Nephron (organoid): ENCODE measurements around the gene UQCR10.

Experiments
- H3K27ac Mint-ChIP-seq, 3 experiments: 2 replicates each; pipeline ENCODE4 v1.8.0; 2020; ENCODE audit warnings: mixed read lengths in 3 of 3, mild to moderate bottlenecking in 2 of 3, moderate library complexity in 1 of 3
- H3K27me3 Mint-ChIP-seq: 2 replicates; pipeline ENCODE4 v1.8.0; 2021; ENCODE audit warnings: low read depth, mild to moderate bottlenecking, moderate library complexity, mixed read lengths
- H3K36me3 Mint-ChIP-seq: 2 replicates; pipeline ENCODE4 v1.8.0; 2020; ENCODE audit warnings: low read depth, mixed read lengths
- H3K4me1 Mint-ChIP-seq: 2 replicates; pipeline ENCODE4 v1.8.0; 2020; ENCODE audit warnings: mixed read lengths
- H3K4me3 Mint-ChIP-seq, 3 experiments: 2 replicates each; pipeline ENCODE4 v1.8.0; 2020; ENCODE audit warnings: mild to moderate bottlenecking in 3 of 3, mixed read lengths in 3 of 3, moderate library complexity in 2 of 3
- H3K9me3 Mint-ChIP-seq: 2 replicates; pipeline ENCODE4 v1.8.0; 2020; ENCODE audit warnings: mixed read lengths
- CTCF ChIP-seq, 3 experiments: fragments of 200-600 bp; sonication (generic); IDR thresholded peaks; one replicate each; pipeline ENCODE4 v1.5.0; 2021; ENCODE audit warnings: antibody characterized with exemption in 3 of 3; ENCODE audit not compliant: unreplicated experiment in 3 of 3

UQCR10 gene

GRCh38 chr22:29786031-29786430 is 18.9 kb downstream of the UQCR10 start:
- Mint-ChIP-seq H3K27ac (peak overlapping the region; percentile 54 to 77 (median 61)), H3K27me3 (no peaks in the 10 kb centered on the region), H3K9me3 (no peaks in the 10 kb centered on the region), H3K36me3 (peaks cover 30% of the 10 kb centered on the region), H3K4me1 (peaks cover 19% of the 10 kb centered on the region), H3K4me3 (no peak overlapping the region)
- TF ChIP-seq CTCF (IDR thresholded peaks at IDR 0.05; ENCODE audit: unreplicated experiment in 3 of 3), result no peak

GRCh38 chr22:29787371-29787980 is 20.3 kb downstream of the UQCR10 start:
- Mint-ChIP-seq H3K4me3 (no peak overlapping the region), H3K27ac (no peak overlapping the region), H3K4me1 (peaks cover 15% of the 10 kb centered on the region), H3K27me3 (no peaks in the 10 kb centered on the region), H3K36me3 (peaks cover 36% of the 10 kb centered on the region), H3K9me3 (no peaks in the 10 kb centered on the region)
- no peak for TF ChIP-seq CTCF (IDR thresholded peaks at IDR 0.05; ENCODE audit: unreplicated experiment in 3 of 3)

GRCh38 chr22:29788339-29789279 is 21.4 kb downstream of the UQCR10 start:
- H3K9me3 Mint-ChIP-seq, result no peaks in the 10 kb centered on the region
- peaks cover 15% of the 10 kb centered on the region for H3K4me1 Mint-ChIP-seq
- H3K27me3 Mint-ChIP-seq, result no peaks in the 10 kb centered on the region

GRCh38 chr22:29790061-29790460 is 22.9 kb downstream of the UQCR10 start:
- no peaks in the 10 kb centered on the region for H3K9me3 Mint-ChIP-seq
- H3K27me3 Mint-ChIP-seq, result no peaks in the 10 kb centered on the region
- no peak for TF ChIP-seq CTCF (IDR thresholded peaks at IDR 0.05; ENCODE audit: unreplicated experiment in 3 of 3)
- peaks cover 47% of the 10 kb centered on the region for H3K36me3 Mint-ChIP-seq
- no peak overlapping the region for H3K4me3 Mint-ChIP-seq
- peaks cover 8% of the 10 kb centered on the region for H3K4me1 Mint-ChIP-seq
- no peak overlapping the region for H3K27ac Mint-ChIP-seq

More at GRCh38 chr22:29788339-29789279, 21.4 kb downstream of the UQCR10 start:
- TF ChIP-seq CTCF (IDR thresholded peaks at IDR 0.05; ENCODE audit: unreplicated experiment in 3 of 3), result no peak
- H3K4me3 Mint-ChIP-seq, result no peak overlapping the region
- no peak overlapping the region for H3K27ac Mint-ChIP-seq
- peaks cover 43% of the 10 kb centered on the region for H3K36me3 Mint-ChIP-seq

- Mint-ChIP-seq H3K27me3 (no peaks in the 10 kb centered on the region), H3K9me3 (no peaks in the 10 kb centered on the region), H3K4me3 (no peak overlapping the region), H3K27ac (no peak overlapping the region), H3K4me1 (peaks cover 4% of the 10 kb centered on the region), H3K36me3 (peaks cover 46% of the 10 kb centered on the region)
- no peak for TF ChIP-seq CTCF (IDR thresholded peaks at IDR 0.05; ENCODE audit: unreplicated experiment in 3 of 3)
Measured at GRCh38 chr22:29793396-29793795, 26.2 kb downstream of the UQCR10 start.
